Adrenal gland (tissue), 5 donors: ENCODE measurements around the gene POLR3GL.

Experiments used
- CTCF ChIP-seq, 6 experiments: fragments of 450-650 bp in 4 of 6; fragments of 200-600 bp in 2 of 6; sonication (generic) in 1 of 6; IDR thresholded peaks; 1 replicate in 5 of 6; 2 replicates in 1 of 6; pipeline versions ENCODE4 v1.5.1 to v1.8.0; 2016 to 2021; ENCODE audit warnings: antibody characterized with exemption in 6 of 6, mild to moderate bottlenecking in 2 of 6, moderate library complexity in 1 of 6
- POLR2A ChIP-seq, 2 donors: fragments of 450-650 bp; IDR thresholded peaks; one replicate each; pipeline ENCODE4 v1.6.1; 2017; ENCODE audit warnings: antibody characterized with exemption in 2 of 2, mild to moderate bottlenecking in 2 of 2, moderate library complexity in 1 of 2
- donor health status: DM: no; HTN: no; CAD: no.

GRCh38 chr1:145949219-145949618 is 15.3 kb upstream of the POLR3GL start:
- TF ChIP-seq CTCF (IDR thresholded peaks at IDR 0.05) (no peak), POLR2A (IDR thresholded peaks at IDR 0.05) (no peak)
